ENCODE results near the gene KDM4C.

DNA sequence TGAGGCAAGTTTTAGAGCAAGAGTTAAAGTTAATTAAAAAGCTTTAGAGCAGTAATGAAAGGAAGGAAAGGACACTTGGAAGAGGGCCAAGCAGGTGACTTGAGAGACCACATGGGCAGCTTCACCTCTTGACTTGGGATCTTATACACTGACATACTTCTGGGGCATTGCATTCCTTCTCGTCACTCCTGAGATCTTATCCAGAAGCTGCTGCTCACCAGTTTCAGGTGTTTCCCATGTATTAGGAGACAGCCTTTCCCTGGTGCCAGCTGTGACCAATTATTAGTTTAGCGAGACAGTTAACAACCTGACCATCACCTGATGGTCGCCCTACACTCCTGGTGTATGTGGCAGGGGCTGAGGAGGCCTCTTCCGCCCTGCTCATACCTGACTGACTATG is 382.1 kb downstream of the KDM4C start:
- TF ChIP-seq, protein P1, sequence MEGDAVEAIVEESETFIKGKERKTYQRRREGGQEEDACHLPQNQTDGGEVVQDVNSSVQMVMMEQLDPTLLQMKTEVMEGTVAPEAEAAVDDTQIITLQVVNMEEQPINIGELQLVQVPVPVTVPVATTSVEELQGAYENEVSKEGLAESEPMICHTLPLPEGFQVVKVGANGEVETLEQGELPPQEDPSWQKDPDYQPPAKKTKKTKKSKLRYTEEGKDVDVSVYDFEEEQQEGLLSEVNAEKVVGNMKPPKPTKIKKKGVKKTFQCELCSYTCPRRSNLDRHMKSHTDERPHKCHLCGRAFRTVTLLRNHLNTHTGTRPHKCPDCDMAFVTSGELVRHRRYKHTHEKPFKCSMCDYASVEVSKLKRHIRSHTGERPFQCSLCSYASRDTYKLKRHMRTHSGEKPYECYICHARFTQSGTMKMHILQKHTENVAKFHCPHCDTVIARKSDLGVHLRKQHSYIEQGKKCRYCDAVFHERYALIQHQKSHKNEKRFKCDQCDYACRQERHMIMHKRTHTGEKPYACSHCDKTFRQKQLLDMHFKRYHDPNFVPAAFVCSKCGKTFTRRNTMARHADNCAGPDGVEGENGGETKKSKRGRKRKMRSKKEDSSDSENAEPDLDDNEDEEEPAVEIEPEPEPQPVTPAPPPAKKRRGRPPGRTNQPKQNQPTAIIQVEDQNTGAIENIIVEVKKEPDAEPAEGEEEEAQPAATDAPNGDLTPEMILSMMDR (IDR thresholded peaks at IDR 0.05), result no peak
- TF ChIP-seq POLR2AphosphoS5 (IDR thresholded peaks at IDR 0.05; ENCODE audit: low read depth, low read length) (no peak), TCF7L2 (IDR thresholded peaks at IDR 0.05; ENCODE audit: low read depth, low read length) (no peak), SIN3A (IDR thresholded peaks at IDR 0.05; ENCODE audit: borderline replicate concordance, insufficient read depth, low read depth, low read length) (no peak)
- TF ChIP-seq, protein P2, sequence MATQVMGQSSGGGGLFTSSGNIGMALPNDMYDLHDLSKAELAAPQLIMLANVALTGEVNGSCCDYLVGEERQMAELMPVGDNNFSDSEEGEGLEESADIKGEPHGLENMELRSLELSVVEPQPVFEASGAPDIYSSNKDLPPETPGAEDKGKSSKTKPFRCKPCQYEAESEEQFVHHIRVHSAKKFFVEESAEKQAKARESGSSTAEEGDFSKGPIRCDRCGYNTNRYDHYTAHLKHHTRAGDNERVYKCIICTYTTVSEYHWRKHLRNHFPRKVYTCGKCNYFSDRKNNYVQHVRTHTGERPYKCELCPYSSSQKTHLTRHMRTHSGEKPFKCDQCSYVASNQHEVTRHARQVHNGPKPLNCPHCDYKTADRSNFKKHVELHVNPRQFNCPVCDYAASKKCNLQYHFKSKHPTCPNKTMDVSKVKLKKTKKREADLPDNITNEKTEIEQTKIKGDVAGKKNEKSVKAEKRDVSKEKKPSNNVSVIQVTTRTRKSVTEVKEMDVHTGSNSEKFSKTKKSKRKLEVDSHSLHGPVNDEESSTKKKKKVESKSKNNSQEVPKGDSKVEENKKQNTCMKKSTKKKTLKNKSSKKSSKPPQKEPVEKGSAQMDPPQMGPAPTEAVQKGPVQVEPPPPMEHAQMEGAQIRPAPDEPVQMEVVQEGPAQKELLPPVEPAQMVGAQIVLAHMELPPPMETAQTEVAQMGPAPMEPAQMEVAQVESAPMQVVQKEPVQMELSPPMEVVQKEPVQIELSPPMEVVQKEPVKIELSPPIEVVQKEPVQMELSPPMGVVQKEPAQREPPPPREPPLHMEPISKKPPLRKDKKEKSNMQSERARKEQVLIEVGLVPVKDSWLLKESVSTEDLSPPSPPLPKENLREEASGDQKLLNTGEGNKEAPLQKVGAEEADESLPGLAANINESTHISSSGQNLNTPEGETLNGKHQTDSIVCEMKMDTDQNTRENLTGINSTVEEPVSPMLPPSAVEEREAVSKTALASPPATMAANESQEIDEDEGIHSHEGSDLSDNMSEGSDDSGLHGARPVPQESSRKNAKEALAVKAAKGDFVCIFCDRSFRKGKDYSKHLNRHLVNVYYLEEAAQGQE (IDR thresholded peaks at IDR 0.05; ENCODE audit: insufficient read depth in 1 of 2, low read depth in 2 of 2, low read length in 1 of 2), result no peak
